GM18526 (cell line): Measurements from ENCODE around the gene GULP1.

ENCODE experiments used
- POLR2A ChIP-seq: IDR thresholded peaks from 3 replicates; pipeline ENCODE4 v1.6.1; 2011; ENCODE audit not compliant: insufficient read length; ENCODE audit errors: extremely low read depth

The GULP1 gene

GRCh38 chr2:188526701-188527100 is 235.0 kb downstream of the GULP1 start:
- no peak for TF ChIP-seq POLR2A

GRCh38 chr2:188527141-188527540 is 235.5 kb downstream of the GULP1 start:
- no peak for TF ChIP-seq POLR2A

- TF ChIP-seq POLR2A = no peak
Measured at GRCh38 chr2:188527581-188527993, 235.9 kb downstream of the GULP1 start.

GRCh38 chr2:188529710-188530109 is 238.0 kb downstream of the GULP1 start:
- no peak for TF ChIP-seq POLR2A

DNA sequence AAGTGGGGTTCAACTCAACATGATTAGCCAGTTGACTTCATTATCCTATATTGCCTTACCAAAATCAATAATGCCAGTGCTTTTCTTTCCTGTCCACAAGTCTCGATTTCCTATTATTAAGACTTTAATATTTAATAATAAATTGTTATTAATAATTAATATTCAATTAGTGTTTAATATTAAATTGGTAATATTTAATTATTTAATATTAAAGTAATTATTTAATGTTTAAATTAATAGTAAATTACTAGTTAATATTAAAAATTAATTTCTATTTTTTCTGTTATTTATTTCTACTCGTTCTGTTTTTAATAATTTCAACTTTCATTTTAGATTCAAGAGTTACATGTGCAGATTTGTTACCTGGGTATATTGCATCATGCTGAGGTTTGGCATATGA is 243.2 kb downstream of the GULP1 start:
- no peak for TF ChIP-seq POLR2A

GRCh38 chr2:188551671-188552070 is 260.0 kb downstream of the GULP1 start:
- no peak for TF ChIP-seq POLR2A

- no peak for TF ChIP-seq POLR2A
Measured at GRCh38 chr2:188557081-188557480, 265.4 kb downstream of the GULP1 start.

GRCh38 chr2:188561473-188561979 is 269.9 kb downstream of the GULP1 start:
- TF ChIP-seq POLR2A = no peak

- TF ChIP-seq POLR2A = no peak
Measured at GRCh38 chr2:188569431-188570165, 277.9 kb downstream of the GULP1 start.

GRCh38 chr2:188570370-188570769 is 278.7 kb downstream of the GULP1 start:
- no peak for TF ChIP-seq POLR2A

- no peak for TF ChIP-seq POLR2A
Measured at GRCh38 chr2:188571543-188572303, 280.0 kb downstream of the GULP1 start.

DNA sequence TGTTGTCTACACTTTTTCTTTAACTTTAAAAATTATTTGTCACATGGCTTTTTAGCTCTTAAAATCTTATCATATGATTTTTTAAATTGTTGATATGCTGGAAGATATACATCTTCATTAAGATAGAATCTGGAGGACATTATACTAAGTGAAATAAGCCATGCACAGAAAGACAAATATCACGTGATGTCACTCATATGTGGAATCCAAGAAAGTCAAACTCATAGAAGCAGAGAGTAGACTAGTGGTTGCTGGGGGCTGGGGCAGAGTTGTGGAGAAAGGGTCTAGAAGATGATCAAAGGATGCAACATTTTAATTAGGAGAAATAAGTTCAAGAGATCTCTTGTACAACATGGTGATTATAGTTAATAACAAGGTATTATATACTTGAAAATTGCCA is 280.9 kb downstream of the GULP1 start:
- no peak for TF ChIP-seq POLR2A

GRCh38 chr2:188573453-188573852 is 281.8 kb downstream of the GULP1 start:
- TF ChIP-seq POLR2A = no peak

DNA sequence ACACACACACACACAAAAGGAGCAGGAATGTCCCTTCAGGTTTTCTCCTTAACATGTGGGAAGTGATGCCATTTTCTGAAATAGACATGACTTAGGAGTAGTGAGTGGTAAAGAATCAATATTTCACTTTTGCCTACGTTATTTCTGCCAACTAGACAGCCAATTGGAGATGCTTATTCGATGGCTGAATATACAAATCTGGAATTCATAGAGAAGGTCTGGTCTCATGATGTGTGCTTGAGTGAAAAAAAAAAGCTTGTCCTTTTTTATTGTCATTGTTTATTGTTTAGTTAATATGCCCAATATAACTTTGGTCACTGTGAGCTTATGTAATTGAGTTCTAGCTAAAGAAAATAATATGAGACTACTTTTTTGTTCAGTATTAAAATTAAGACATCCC is 284.3 kb downstream of the GULP1 start:
- TF ChIP-seq POLR2A = no peak

DNA sequence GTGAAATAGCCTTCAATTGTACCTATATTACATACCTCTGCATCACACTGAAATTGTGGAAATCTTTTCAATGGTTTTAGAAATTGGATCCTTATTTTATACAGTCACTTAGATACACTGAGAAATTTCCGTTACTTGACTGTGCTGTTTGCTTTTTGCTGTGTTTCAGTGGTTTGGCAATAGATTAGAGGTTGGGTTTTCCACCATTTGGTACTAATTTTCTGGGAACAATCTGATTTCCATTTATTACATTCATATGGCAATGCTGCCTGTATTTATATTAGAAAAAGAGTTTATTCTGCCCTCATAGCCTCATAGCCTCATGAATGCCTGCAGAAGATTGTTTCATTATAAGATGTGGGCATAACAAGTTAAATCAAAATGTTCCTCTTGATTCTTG is 285.0 kb downstream of the GULP1 start:
- TF ChIP-seq POLR2A = no peak

DNA sequence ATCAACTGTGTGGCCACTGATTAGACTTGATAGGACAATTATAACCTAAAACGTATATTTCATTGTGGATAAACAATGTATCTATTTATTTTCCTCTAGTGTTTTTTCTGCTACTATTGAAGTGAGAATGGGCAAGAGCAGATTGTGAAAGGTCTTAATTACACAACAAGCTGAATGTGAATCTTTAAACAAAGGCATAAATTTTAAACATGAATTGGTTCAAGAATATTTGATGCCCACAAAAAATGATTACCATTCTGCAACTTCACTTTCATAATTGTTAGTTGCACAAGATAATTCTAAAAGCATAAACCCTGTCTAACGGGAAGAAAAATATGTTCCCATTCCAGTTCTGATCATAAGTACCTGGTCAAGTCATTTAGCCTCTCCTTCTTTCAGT is 285.6 kb downstream of the GULP1 start:
- TF ChIP-seq POLR2A = no peak
